VCaP (cell line): ENCODE data around the gene A3GALT2.
"Not testable (repeated sequence)": the region's sequence is repeated elsewhere in the genome, so short reads cannot be mapped to it uniquely, and the experiment has no call there.

Experiments
- H3K27ac ChIP-seq: fragments of 450-650 bp; 2 replicates; pipeline ENCODE4 v1.5.1; 2017
- CTCF ChIP-seq: fragments of 450-650 bp; conservative IDR thresholded peaks from 2 replicates; pipeline ENCODE4 v1.5.1; 2017; ENCODE audit warnings: mild to moderate bottlenecking, moderate library complexity

The A3GALT2 gene

GRCh38 chr1:33311706-33312412 lies 9.0 kb downstream of the A3GALT2 start:
- TF ChIP-seq CTCF: no peak

GRCh38 chr1:33310702-33311101 lies 10.2 kb downstream of the A3GALT2 start:
- no peak overlapping the region for H3K27ac ChIP-seq
- no peak for TF ChIP-seq CTCF

More at GRCh38 chr1:33311706-33312412, 9.0 kb downstream of the A3GALT2 start:
- H3K27ac ChIP-seq: no peak overlapping the region

GRCh38 chr1:33309351-33309750 lies 11.5 kb downstream of the A3GALT2 start:
- H3K27ac ChIP-seq: not testable (repeated sequence)

- no peak overlapping the region for H3K27ac ChIP-seq
- no peak for TF ChIP-seq CTCF
Measured at GRCh38 chr1:33307494-33307864, 13.4 kb downstream of the A3GALT2 start.

- H3K27ac ChIP-seq: no peak overlapping the region
- no peak for TF ChIP-seq CTCF
Measured at GRCh38 chr1:33306653-33307493, 14.0 kb downstream of the A3GALT2 start.

GRCh38 chr1:33305816-33306652 lies 14.9 kb downstream of the A3GALT2 start:
- no peak for TF ChIP-seq CTCF
- no peak overlapping the region for H3K27ac ChIP-seq

- TF ChIP-seq CTCF: no peak
- H3K27ac ChIP-seq: no peak overlapping the region
Measured at GRCh38 chr1:33305016-33305415, 15.9 kb downstream of the A3GALT2 start.
